ENCODE results near the gene SESN3. TPM values are rescaled to one million over a fixed set of nuclear protein-coding genes. Genes with fewer than 3 reads are reported as not detected.
A peak's percentile ranks its signal among the peaks of the same experiment; 100 is the strongest.

The SESN3 gene
- total RNA-seq, 2 experiments from 2014 or later, result 8.4 to 12.3 TPM

GRCh38 chr11:95166781-95167180 is 64.2 kb downstream of the SESN3 start:
- intact Hi-C loops (cut with DNase I, micrococcal nuclease), result no loop called here
- H3K4me1 Mint-ChIP-seq, result peaks cover 19% of the 10 kb centered on the region
- ChIA-PET CTCF (interaction anchor here (0.6 to 1.5 kb wide), 3 partner anchors 13 to 1297 kb away, joined by 3 to 9 read pairs (median 4); no protein-coding TSS in a partner anchor), POLR2A (no interaction called here)
- H3K27me3 Mint-ChIP-seq, result no peaks in the 10 kb centered on the region
- ATAC-seq, result no peak
- no peak overlapping the region for H3K4me3 Mint-ChIP-seq
- no peaks in the 10 kb centered on the region for H3K9me3 Mint-ChIP-seq (ENCODE audit: low read depth)
- DNase-seq, result no peak
- H3K36me3 Mint-ChIP-seq (ENCODE audit: low read depth), result peaks cover 4% of the 10 kb centered on the region
- no peak overlapping the region for H3K27ac Mint-ChIP-seq

DNA sequence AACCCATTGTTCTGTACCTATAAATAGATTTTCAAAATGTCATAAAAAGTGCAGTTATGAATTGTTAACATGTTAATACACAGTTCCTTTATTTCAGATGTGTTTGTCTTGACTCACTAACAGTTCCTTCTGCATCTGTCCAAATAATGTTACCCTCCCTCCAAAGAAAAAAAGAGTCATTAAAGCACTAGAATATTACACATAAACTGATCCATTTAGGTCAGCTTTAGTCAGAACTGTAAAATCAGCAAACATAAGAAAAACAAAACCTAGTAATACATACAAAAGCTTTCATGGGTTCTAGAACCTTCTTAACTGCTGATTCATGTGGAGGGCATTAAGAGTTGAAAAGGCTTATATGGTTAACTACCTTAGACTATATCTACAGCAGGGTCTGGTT is 65.4 kb downstream of the SESN3 start:
- no peak overlapping the region for H3K27ac Mint-ChIP-seq
- peak; percentile 47 for ATAC-seq

DNA sequence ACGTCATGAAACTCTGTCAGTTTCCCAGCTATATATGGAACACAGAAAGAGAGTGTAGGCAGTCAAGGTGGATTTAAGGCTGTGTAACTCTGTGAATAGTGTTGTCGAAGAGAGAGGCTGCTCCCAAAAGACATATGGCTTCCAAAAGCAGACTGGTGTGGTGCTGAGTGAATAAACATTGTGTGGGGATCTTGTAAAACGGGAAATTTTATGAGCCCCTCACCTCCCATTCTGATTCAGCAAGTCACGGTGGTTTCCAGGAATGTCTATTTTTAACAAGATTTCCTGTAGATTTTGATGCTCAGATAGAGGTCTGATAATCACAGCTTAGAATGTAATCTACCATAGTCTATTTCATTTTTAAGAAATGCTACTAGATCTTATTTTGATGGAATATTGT is 67.9 kb downstream of the SESN3 start:
- ATAC-seq (no peak), DNase-seq (no peak)
- peaks cover 4% of the 10 kb centered on the region for H3K36me3 Mint-ChIP-seq (ENCODE audit: low read depth)
- H3K27ac Mint-ChIP-seq, result peak overlapping the region; percentile 80
- POLR2A ChIA-PET, result no interaction called here
- H3K4me1 Mint-ChIP-seq, result peaks cover 22% of the 10 kb centered on the region
- CTCF ChIA-PET, result interaction anchor here (2.3 kb wide), 1 partner anchor 8 kb away, joined by 9 read pairs; no protein-coding TSS in a partner anchor
- intact Hi-C loops (cut with DNase I, micrococcal nuclease), result no loop called here
- peaks cover 3% of the 10 kb centered on the region for H3K9me3 Mint-ChIP-seq (ENCODE audit: low read depth)
- H3K27me3 Mint-ChIP-seq, result no peaks in the 10 kb centered on the region
- H3K4me3 Mint-ChIP-seq, result no peak overlapping the region

More for the DNA sequence above, 65.4 kb downstream of the SESN3 start:
- Mint-ChIP-seq H3K4me3 (no peak overlapping the region), H3K36me3 (ENCODE audit: low read depth) (peaks cover 4% of the 10 kb centered on the region), H3K27me3 (no peaks in the 10 kb centered on the region), H3K4me1 (peaks cover 19% of the 10 kb centered on the region), H3K9me3 (ENCODE audit: low read depth) (no peaks in the 10 kb centered on the region)
- intact Hi-C loops (cut with DNase I, micrococcal nuclease), result no loop called here
- ChIA-PET CTCF (interaction anchor here (0.7 to 2.3 kb wide), 6 partner anchors 11 to 540 kb away, joined by 3 to 9 read pairs (median 4); no protein-coding TSS in a partner anchor), POLR2A (no interaction called here)
- DNase-seq, result no peak

DNA sequence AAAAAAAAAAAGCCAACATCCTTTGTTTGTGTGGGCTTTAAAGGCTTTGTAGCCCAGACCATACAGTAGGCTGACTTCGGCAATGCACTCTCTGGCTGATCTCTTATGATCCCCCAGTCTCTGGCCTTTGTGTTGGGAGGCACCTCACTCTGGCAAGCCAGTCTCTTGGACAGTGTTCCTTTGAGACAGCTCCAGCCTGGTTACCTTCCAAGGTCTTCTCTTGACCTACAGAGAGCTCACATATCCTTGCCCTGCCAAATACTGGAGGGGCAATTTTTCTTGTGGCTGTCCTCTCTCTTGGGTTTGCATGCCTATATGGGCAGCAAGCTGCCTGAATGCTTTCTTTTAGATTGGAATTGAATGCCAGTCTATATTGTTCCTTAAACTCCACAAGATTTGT is 69.8 kb downstream of the SESN3 start:
- DNase-seq, result no peak
- H3K9me3 Mint-ChIP-seq (ENCODE audit: low read depth), result peaks cover 4% of the 10 kb centered on the region
- CTCF ChIA-PET, result interaction anchor here (1.0 to 1.2 kb wide), 2 partner anchors 544 to 571 kb away, joined by 4 to 5 read pairs; no protein-coding TSS in a partner anchor
- peaks cover 35% of the 10 kb centered on the region for H3K4me1 Mint-ChIP-seq
- intact Hi-C loops (cut with DNase I, micrococcal nuclease), result no loop called here
- H3K27me3 Mint-ChIP-seq, result no peaks in the 10 kb centered on the region
- H3K27ac Mint-ChIP-seq, result peak overlapping the region; percentile 2
- POLR2A ChIA-PET, result no interaction called here
- no peak for ATAC-seq
- peaks cover 4% of the 10 kb centered on the region for H3K36me3 Mint-ChIP-seq (ENCODE audit: low read depth)
- H3K4me3 Mint-ChIP-seq, result no peak overlapping the region

DNA sequence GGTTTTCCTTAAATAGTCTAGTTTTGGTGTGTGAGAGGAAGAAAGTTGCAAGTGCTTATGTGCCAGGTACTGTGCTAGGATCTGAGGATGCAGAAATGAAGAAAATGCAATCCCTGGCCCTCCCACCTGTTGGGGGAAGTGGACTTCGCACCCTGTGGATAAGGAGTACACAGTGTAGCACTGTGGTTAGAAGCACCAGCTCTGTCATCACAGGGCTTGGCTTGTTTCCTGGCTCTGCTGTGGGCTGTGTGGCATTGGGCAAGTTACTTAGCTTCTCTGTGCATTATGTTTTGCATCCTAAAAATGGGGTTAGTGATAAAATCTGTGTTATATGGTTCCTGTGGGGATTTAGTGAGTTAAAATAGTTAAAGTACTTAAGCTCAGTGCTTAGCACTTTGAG is 73.2 kb downstream of the SESN3 start:
- H3K27me3 Mint-ChIP-seq, result no peaks in the 10 kb centered on the region
- peak; percentile 39 for ATAC-seq
- ChIA-PET CTCF (interaction anchor here (0.9 to 9.6 kb wide), 10 partner anchors 10 to 607 kb away, joined by 3 to 139 read pairs (median 6); partner anchors contain the start of gene SESN3), POLR2A (no interaction called here)
- peak; percentile 44 for DNase-seq
- peak overlapping the region; percentile 69 for H3K27ac Mint-ChIP-seq
- H3K4me3 Mint-ChIP-seq, result no peak overlapping the region
- intact Hi-C loops (cut with DNase I, micrococcal nuclease), result loop anchor here in 1 of 2 experiments (10.0 kb wide), 1 partner anchor 217 kb away; no protein-coding TSS in a partner anchor
- H3K9me3 Mint-ChIP-seq (ENCODE audit: low read depth), result peaks cover 4% of the 10 kb centered on the region
- peaks cover 2% of the 10 kb centered on the region for H3K36me3 Mint-ChIP-seq (ENCODE audit: low read depth)
- H3K4me1 Mint-ChIP-seq, result peaks cover 39% of the 10 kb centered on the region

- Mint-ChIP-seq H3K27ac (no peak overlapping the region), H3K36me3 (ENCODE audit: low read depth) (no peaks in the 10 kb centered on the region)
- intact Hi-C loops (cut with DNase I, micrococcal nuclease), result loop anchor here in 1 of 2 experiments (10.0 kb wide), 1 partner anchor 218 kb away; no protein-coding TSS in a partner anchor
Measured at GRCh38 chr11:95156916-95157541, 74.0 kb downstream of the SESN3 start.

GRCh38 chr11:95156133-95156721 is 74.8 kb downstream of the SESN3 start:
- no peaks in the 10 kb centered on the region for H3K27me3 Mint-ChIP-seq
- ATAC-seq (no peak), DNase-seq (no peak)
- peaks cover 4% of the 10 kb centered on the region for H3K9me3 Mint-ChIP-seq (ENCODE audit: low read depth)
- ChIA-PET POLR2A (no interaction called here), CTCF (interaction anchor here (1.0 to 9.6 kb wide), 7 partner anchors 25 to 609 kb away, joined by 3 to 139 read pairs (median 6); no protein-coding TSS in a partner anchor)
- no peak overlapping the region for H3K27ac Mint-ChIP-seq
- peaks cover 45% of the 10 kb centered on the region for H3K4me1 Mint-ChIP-seq
- H3K36me3 Mint-ChIP-seq (ENCODE audit: low read depth), result no peaks in the 10 kb centered on the region
- H3K4me3 Mint-ChIP-seq, result no peak overlapping the region
- intact Hi-C loops (cut with DNase I, micrococcal nuclease), result loop anchor here in 1 of 2 experiments (10.0 kb wide), 1 partner anchor 219 kb away; no protein-coding TSS in a partner anchor

More at GRCh38 chr11:95156916-95157541, 74.0 kb downstream of the SESN3 start:
- DNase-seq (no peak), ATAC-seq (no peak)
- POLR2A ChIA-PET, result no interaction called here
- no peaks in the 10 kb centered on the region for H3K27me3 Mint-ChIP-seq
- CTCF ChIA-PET, result interaction anchor here (0.9 to 9.6 kb wide), 9 partner anchors 11 to 608 kb away, joined by 3 to 139 read pairs (median 5); partner anchors contain the start of gene SESN3
- H3K9me3 Mint-ChIP-seq (ENCODE audit: low read depth), result peaks cover 4% of the 10 kb centered on the region
- H3K4me3 Mint-ChIP-seq, result no peak overlapping the region
- H3K4me1 Mint-ChIP-seq, result peaks cover 39% of the 10 kb centered on the region

- Mint-ChIP-seq H3K4me1 (peaks cover 45% of the 10 kb centered on the region), H3K27me3 (no peaks in the 10 kb centered on the region), H3K4me3 (no peak overlapping the region), H3K36me3 (ENCODE audit: low read depth) (no peaks in the 10 kb centered on the region), H3K27ac (no peak overlapping the region), H3K9me3 (ENCODE audit: low read depth) (peaks cover 4% of the 10 kb centered on the region)
- ChIA-PET POLR2A (no interaction called here), CTCF (interaction anchor here (0.9 to 9.6 kb wide), 22 partner anchors 9 to 1271 kb away, joined by 3 to 139 read pairs (median 4); partner anchors contain the start of gene SESN3)
- intact Hi-C loops (cut with DNase I, micrococcal nuclease), result loop anchor here in 1 of 2 experiments (10.0 kb wide), 1 partner anchor 219 kb away; no protein-coding TSS in a partner anchor
- DNase-seq (no peak), ATAC-seq (no peak)
Measured at GRCh38 chr11:95155385-95155784, 75.6 kb downstream of the SESN3 start.

GRCh38 chr11:95154514-95154913 is 76.5 kb downstream of the SESN3 start:
- peak; percentile 81 for DNase-seq
- ChIA-PET POLR2A (interaction anchor here (0.6 to 0.7 kb wide), 2 partner anchors 196 to 435 kb away, joined by 3 read pairs; no protein-coding TSS in a partner anchor), CTCF (interaction anchor here (0.7 to 9.6 kb wide), 35 partner anchors 10 to 1272 kb away, joined by 3 to 139 read pairs (median 4); partner anchors contain the start of genes SESN3 and SRSF8)
- Mint-ChIP-seq H3K27ac (no peak overlapping the region), H3K36me3 (ENCODE audit: low read depth) (no peaks in the 10 kb centered on the region), H3K4me3 (no peak overlapping the region), H3K4me1 (peaks cover 45% of the 10 kb centered on the region), H3K9me3 (ENCODE audit: low read depth) (peaks cover 4% of the 10 kb centered on the region), H3K27me3 (no peaks in the 10 kb centered on the region)
- intact Hi-C loops (cut with DNase I, micrococcal nuclease), result loop anchor here (5.0 to 10.0 kb wide), 4 partner anchors 193 to 1273 kb away; no protein-coding TSS in a partner anchor
- ATAC-seq, result no peak

- POLR2A ChIA-PET, result interaction anchor here (0.6 to 1.3 kb wide), 6 partner anchors 77 to 402 kb away, joined by 3 to 4 read pairs (median 4); partner anchors contain the start of gene SESN3
- peaks cover 45% of the 10 kb centered on the region for H3K4me1 Mint-ChIP-seq
- DNase-seq, result no peak
- intact Hi-C loops (cut with DNase I, micrococcal nuclease), result loop anchor here (1.0 to 10.0 kb wide), 6 partner anchors 77 to 1273 kb away; partner anchors contain the start of gene SESN3 (in 1 of the 2)
- no peak for ATAC-seq
- H3K36me3 Mint-ChIP-seq (ENCODE audit: low read depth), result no peaks in the 10 kb centered on the region
- H3K4me3 Mint-ChIP-seq, result peak overlapping the region; percentile 83
- no peaks in the 10 kb centered on the region for H3K27me3 Mint-ChIP-seq
- H3K27ac Mint-ChIP-seq, result peak overlapping the region; percentile 96
- CTCF ChIA-PET, result interaction anchor here (0.7 to 9.6 kb wide), 31 partner anchors 8 to 1272 kb away, joined by 3 to 139 read pairs (median 5); partner anchors contain the start of genes MAML2, SESN3 and SRSF8
- peaks cover 4% of the 10 kb centered on the region for H3K9me3 Mint-ChIP-seq (ENCODE audit: low read depth)
Measured at GRCh38 chr11:95153857-95154246, 77.2 kb downstream of the SESN3 start.
